HG03097 (cell line): ENCODE measurements around the gene SPRED2.

Experiments used
- ATAC-seq: cut with Tn5 transposase; IDR thresholded peaks from one replicate; pipeline ENCODE4 v1.9.1; 2021; ENCODE audit not compliant: unreplicated experiment, low FRiP score

Gene SPRED2

GRCh38 chr2:65292461-65293011, 139.9 kb downstream of the SPRED2 start:
- ATAC-seq, result no peak

- no peak for ATAC-seq
Measured at GRCh38 chr2:65292106-65292400, 140.3 kb downstream of the SPRED2 start.

- no peak for ATAC-seq
Measured at GRCh38 chr2:65291216-65292105, 140.9 kb downstream of the SPRED2 start.

GRCh38 chr2:65287364-65287763, 145.0 kb downstream of the SPRED2 start:
- no peak for ATAC-seq

- no peak for ATAC-seq
Measured at GRCh38 chr2:65282477-65283053, 149.8 kb downstream of the SPRED2 start.

GRCh38 chr2:65281627-65282351, 150.6 kb downstream of the SPRED2 start:
- ATAC-seq, result no peak

GRCh38 chr2:65279756-65280155, 152.6 kb downstream of the SPRED2 start:
- ATAC-seq, result no peak

GRCh38 chr2:65278531-65278981, 153.8 kb downstream of the SPRED2 start:
- no peak for ATAC-seq

GRCh38 chr2:65277791-65278483, 154.5 kb downstream of the SPRED2 start:
- no peak for ATAC-seq

GRCh38 chr2:65277118-65277517, 155.3 kb downstream of the SPRED2 start:
- no peak for ATAC-seq

- ATAC-seq, result no peak
Measured at GRCh38 chr2:65276609-65277008, 155.8 kb downstream of the SPRED2 start.

GRCh38 chr2:65275141-65275915, 157.1 kb downstream of the SPRED2 start:
- ATAC-seq, result no peak

GRCh38 chr2:65273344-65273743, 159.1 kb downstream of the SPRED2 start:
- no peak for ATAC-seq

- ATAC-seq, result no peak
Measured at GRCh38 chr2:65268957-65269356, 163.4 kb downstream of the SPRED2 start.

GRCh38 chr2:65267008-65267407, 165.4 kb downstream of the SPRED2 start:
- no peak for ATAC-seq

- ATAC-seq, result no peak
Measured at GRCh38 chr2:65265671-65266045, 166.7 kb downstream of the SPRED2 start.

GRCh38 chr2:65264821-65265670, 167.4 kb downstream of the SPRED2 start:
- no peak for ATAC-seq

- ATAC-seq, result no peak
Measured at GRCh38 chr2:65263986-65264385, 168.4 kb downstream of the SPRED2 start.

- ATAC-seq, result no peak
Measured at GRCh38 chr2:65263262-65263661, 169.1 kb downstream of the SPRED2 start.
